H1 (cell line): ENCODE measurements around the gene CCDC30. TPM values are rescaled to one million over a fixed set of nuclear protein-coding genes. Genes with fewer than 3 reads are reported as not detected.

Source experiments
- CTCF ChIA-PET: fragments of 300-600 bp; sonication (Branson Sonifier 250); formaldehyde crosslinking; loops from one replicate; lab custom pipeline; 2021; ENCODE audit not compliant: partially characterized antibody; lab: Charles Lee
- POLR2A ChIA-PET: fragments of 300-600 bp; sonication (Branson Sonifier 250); formaldehyde crosslinking; loops from one replicate; lab custom pipeline; 2021; ENCODE audit warnings: inconsistent platforms; ENCODE audit not compliant: partially characterized antibody; lab: Charles Lee
- DNase-seq, 2 experiments: peaks; one replicate each; pipeline versions ENCODE4 v3.0.0 to v3.0.0-alpha.2; 2010 to 2022; ENCODE audit warnings: low spot score in 2 of 2, low read depth in 1 of 2, mixed read lengths in 1 of 2
- FAIRE-seq: peaks from 2 replicates; lab custom pipeline; 2011; peaks lifted over from hg19 to GRCh38; lab: Jason Lieb, UNC
- H2AFZ ChIP-seq: 2 replicates; pipeline ENCODE4 v1.8.1; 2012; ENCODE audit warnings: low read length, inconsistent platforms
- H2AK5ac ChIP-seq: 2 replicates; pipeline ENCODE4 v1.6.1; 2013; ENCODE audit warnings: low read depth, low read length
- H2BK120ac ChIP-seq: replicated peaks from 2 replicates; pipeline ENCODE3; 2013; ENCODE audit warnings: low read depth, low read length, inconsistent platforms
- H2BK12ac ChIP-seq: 2 replicates; pipeline ENCODE4 v1.6.1; 2013; ENCODE audit warnings: low read depth, low read length
- H2BK15ac ChIP-seq: 2 replicates; pipeline ENCODE4 v1.6.1; 2013; ENCODE audit warnings: low read length
- H2BK20ac ChIP-seq: 2 replicates; pipeline ENCODE4 v1.6.1; 2013; ENCODE audit warnings: low read length
- H2BK5ac ChIP-seq: 2 replicates; pipeline ENCODE4 v1.6.1; 2013; ENCODE audit warnings: low read depth, low read length
- H3K14ac ChIP-seq: 2 replicates; pipeline ENCODE4 v1.6.1; 2013; ENCODE audit warnings: inconsistent platforms; ENCODE audit not compliant: insufficient read length
- H3K18ac ChIP-seq: 2 replicates; pipeline ENCODE4 v1.6.1; 2013; ENCODE audit warnings: low read length; ENCODE audit errors: extremely low read depth
- H3K23ac ChIP-seq: 2 replicates; pipeline ENCODE4 v1.6.1; 2013; ENCODE audit warnings: inconsistent platforms; ENCODE audit not compliant: insufficient read length
- H3K23me2 ChIP-seq: 2 replicates; pipeline ENCODE4 v1.6.1; 2013; ENCODE audit warnings: low read depth, low read length
- H3K27ac ChIP-seq: 2 replicates; pipeline ENCODE4 v1.6.1; 2011; ENCODE audit warnings: low read depth, low read length, inconsistent platforms
- H3K27me3 ChIP-seq, 4 experiments: replicated peaks in 1 of 4; 1 replicate in 1 of 4; 2 replicates in 3 of 4; pipeline versions ENCODE4 v1.6.1 to v1.8.1; 2011 to 2013; ENCODE audit warnings: low read length in 3 of 4, mild to moderate bottlenecking in 3 of 4, inconsistent platforms in 2 of 4, mixed read lengths in 2 of 4, moderate library complexity in 1 of 4; ENCODE audit not compliant: control insufficient read depth in 3 of 4, insufficient read depth in 3 of 4; ENCODE audit errors: extremely low read depth in 1 of 4
- H3K36me3 ChIP-seq, 4 experiments: 2 replicates each; pipeline versions ENCODE4 v1.6.1 to v1.8.1; 2011 to 2013; ENCODE audit warnings: mild to moderate bottlenecking in 4 of 4, low read length in 3 of 4, moderate library complexity in 2 of 4, control low read depth in 1 of 4, inconsistent platforms in 1 of 4; ENCODE audit not compliant: insufficient read depth in 4 of 4, control insufficient read depth in 2 of 4
- H3K4ac ChIP-seq: replicated peaks from 2 replicates; pipeline ENCODE3; 2013; ENCODE audit warnings: low read length, low read depth, mixed read lengths, inconsistent platforms; ENCODE audit not compliant: insufficient read length
- H3K4me1 ChIP-seq, 4 experiments: replicated peaks in 1 of 4; 1 replicate in 1 of 4; 2 replicates in 3 of 4; pipeline versions ENCODE4 v1.6.1 to v1.8.1; 2011 to 2013; ENCODE audit warnings: low read length in 3 of 4, inconsistent platforms in 2 of 4, mixed read lengths in 1 of 4; ENCODE audit not compliant: insufficient read depth in 4 of 4, control insufficient read depth in 3 of 4
- H3K4me2 ChIP-seq, 2 experiments: 2 replicates each; pipeline versions ENCODE4 v1.6.1 to v1.8.1; 2011 to 2013; ENCODE audit warnings: low read depth in 2 of 2, low read length in 2 of 2, control low read depth in 1 of 2, inconsistent platforms in 1 of 2, mild to moderate bottlenecking in 1 of 2; ENCODE audit not compliant: insufficient read depth in 1 of 2
- H3K4me3 ChIP-seq, 4 experiments: fragments of 200-600, 300-600 bp in 1 of 4; sonication (generic), shearing (Covaris generic), sonication (Bioruptor Twin) in 1 of 4; 2 replicates each; pipeline versions ENCODE4 v1.5.1 to v1.8.1; 2011 to 2016; ENCODE audit warnings: low read length in 4 of 4, low read depth in 3 of 4, control low read depth in 2 of 4, inconsistent platforms in 2 of 4, mild to moderate bottlenecking in 2 of 4, mixed read lengths in 1 of 4, moderate library complexity in 1 of 4; ENCODE audit not compliant: insufficient read depth in 2 of 4; ENCODE audit errors: extremely low read depth in 1 of 4
- H3K56ac ChIP-seq: replicated peaks from 2 replicates; pipeline ENCODE3; 2013; ENCODE audit warnings: low read depth, mild to moderate bottlenecking, mixed read lengths, low read length, inconsistent platforms; ENCODE audit not compliant: insufficient read length
- H3K79me1 ChIP-seq: 2 replicates; pipeline ENCODE4 v1.6.1; 2013; ENCODE audit warnings: low read depth, low read length, control low read depth
- H3K79me2 ChIP-seq, 2 experiments: 2 replicates each; pipeline versions ENCODE4 v1.6.1 to v1.8.1; 2012 to 2013; ENCODE audit warnings: low read length in 2 of 2, mild to moderate bottlenecking in 2 of 2, inconsistent platforms in 1 of 2; ENCODE audit not compliant: insufficient read depth in 2 of 2, control insufficient read depth in 1 of 2
- H3K9ac ChIP-seq, 4 experiments: replicated peaks in 1 of 4; 1 replicate in 1 of 4; 2 replicates in 3 of 4; pipeline versions ENCODE4 v1.6.1 to v1.8.1; 2011 to 2013; ENCODE audit warnings: low read depth in 3 of 4, low read length in 3 of 4, control low read depth in 2 of 4, mild to moderate bottlenecking in 2 of 4, moderate library complexity in 2 of 4, inconsistent platforms in 1 of 4; ENCODE audit errors: extremely low read depth in 1 of 4
- H3K9me3 ChIP-seq, 2 experiments: 2 replicates each; pipeline versions ENCODE4 v1.6.1 to v1.8.1; 2012 to 2013; ENCODE audit warnings: mild to moderate bottlenecking in 2 of 2, moderate library complexity in 2 of 2, control low read depth in 1 of 2, inconsistent platforms in 1 of 2, low read depth in 1 of 2, low read length in 1 of 2, mixed read lengths in 1 of 2; ENCODE audit not compliant: insufficient read depth in 2 of 2
- H4K20me1 ChIP-seq, 2 experiments: replicated peaks in 1 of 2; 2 replicates each; pipeline versions ENCODE3 to v1.8.1; 2011 to 2013; ENCODE audit warnings: inconsistent platforms in 2 of 2, low read length in 2 of 2, mild to moderate bottlenecking in 1 of 2; ENCODE audit not compliant: insufficient read depth in 2 of 2, control insufficient read depth in 1 of 2
- H4K5ac ChIP-seq: 2 replicates; pipeline ENCODE4 v1.6.1; 2013; ENCODE audit warnings: low read length, low read depth, mixed read lengths, inconsistent platforms; ENCODE audit not compliant: insufficient read length
- H4K8ac ChIP-seq: 2 replicates; pipeline ENCODE4 v1.8.0; 2013; ENCODE audit warnings: mild to moderate bottlenecking, moderate library complexity, low read length, inconsistent platforms; ENCODE audit not compliant: insufficient read depth; ENCODE audit errors: extremely low read depth
- H4K91ac ChIP-seq: replicated peaks from 2 replicates; pipeline ENCODE3; 2013; ENCODE audit warnings: low read length, mixed read lengths, inconsistent platforms; ENCODE audit not compliant: insufficient read length
- ATF2 ChIP-seq: IDR thresholded peaks from 2 replicates; pipeline ENCODE4 v1.6.1; 2012; ENCODE audit warnings: low read length, inconsistent platforms
- MAX ChIP-seq: IDR thresholded peaks from 2 replicates; pipeline ENCODE4 v1.6.1; 2012; ENCODE audit warnings: inconsistent platforms
- NANOG ChIP-seq: IDR thresholded peaks from 2 replicates; pipeline ENCODE4 v1.6.1; 2011; ENCODE audit warnings: low read length, low read depth, mild to moderate bottlenecking, inconsistent platforms; ENCODE audit not compliant: insufficient read depth, poor library complexity, severe bottlenecking
- NRF1 ChIP-seq: IDR thresholded peaks from 2 replicates; pipeline ENCODE4 v1.6.1; 2011; ENCODE audit warnings: mild to moderate bottlenecking, low read depth, low read length, improper control_type of control experiment
- POLR2AphosphoS5 ChIP-seq: IDR thresholded peaks from 2 replicates; pipeline ENCODE4 v1.6.1; 2011; ENCODE audit warnings: low read depth, low read length
- RBBP5 ChIP-seq: IDR thresholded peaks from 2 replicates; pipeline ENCODE4 v1.7.1; 2012; ENCODE audit warnings: low read depth, mild to moderate bottlenecking, inconsistent platforms, low read length, moderate library complexity, borderline replicate concordance
- SIN3A ChIP-seq, 2 experiments: IDR thresholded peaks in 1 of 2; conservative IDR thresholded peaks in 1 of 2; 2 replicates each; pipeline ENCODE4 v1.6.1; 2011 to 2012; ENCODE audit warnings: low read length in 2 of 2, improper control_type of control experiment in 1 of 2, low read depth in 1 of 2, mild to moderate bottlenecking in 1 of 2
- SUZ12 ChIP-seq: fragments of 200-600 bp; sonication (generic); IDR thresholded peaks from 2 replicates; pipeline ENCODE4 v1.6.1; 2012; ENCODE audit warnings: mild to moderate bottlenecking, inconsistent platforms, low read length, moderate library complexity, mixed read lengths
- WGBS, 2 experiments: shearing (Covaris generic) in 1 of 2; methylation state at CpG; one replicate each; pipeline versions ENCODE4 v1.1.6 to v1.1.7; 2013 to 2015; ENCODE audit warnings: low lambda C conversion rate in 2 of 2, mixed read lengths in 2 of 2, inconsistent platforms in 1 of 2, low coverage in 1 of 2, missing lambda C conversion rate in 1 of 2; ENCODE audit not compliant: insufficient replicate concordance in 2 of 2, insufficient coverage in 1 of 2, insufficient read length in 1 of 2; ENCODE audit errors: extremely low coverage in 1 of 2, missing lambda C conversion rate in 1 of 2; 5-methylcytosine and 5-hydroxymethylcytosine counted together
- polyA plus RNA-seq, 7 experiments: library from polyadenylated mRNA; depleted of rRNA in 3 of 7; stranded (reverse) in 5 of 7; unstranded in 2 of 7; fragments of >200 nt in 5 of 7; fragments of 200-250 nt in 2 of 7; gene quantifications; 1 replicate in 5 of 7; 2 replicates in 1 of 7; 4 replicates in 1 of 7; pipeline versions ENCODE4 v1.2.1 to v1.2.3, GENCODE V29; 2011 to 2013; ENCODE audit warnings: missing spikeins in 2 of 7, mixed read lengths in 2 of 7
- total RNA-seq: library from RNA; stranded (reverse); fragmentation: NEBNext Ultra II Directional; extraction: Animal tissue kit (Norgen Biotek cat#: 25700); gene quantifications from 2 replicates; pipeline ENCODE4 v1.2.1, GENCODE V29; 2021

The CCDC30 gene
- total and polyA plus RNA-seq, 2 of the 8 experiments (the other 6 are each of a cell fraction or from before 2014, with no cell fraction given), result 0.60 to 1.8 TPM

- FAIRE-seq, result no peak
- WGBS, 2 experiments, result 100% methylated on average over 1 of the region's 1 CpG; no CpG with 5 or more reads in 1 of the 2 experiments
- H4K20me1 ChIP-seq, result no peaks in the 10 kb centered on the region
Measured at GRCh38 chr1:42557230-42557851, 94.3 kb downstream of the CCDC30 start.

More at GRCh38 chr1:42557230-42557851, 94.3 kb downstream of the CCDC30 start:
- no peak overlapping the region for H4K8ac ChIP-seq
- H3K4me1 ChIP-seq, result peaks cover 0 to 5% (median 1%) of the 10 kb centered on the region in 4 experiments; a peak in 2 of 7 replicates
- H4K5ac ChIP-seq, result no peak overlapping the region
- H2BK15ac ChIP-seq, result no peak overlapping the region
- no peak for DNase-seq
- TF ChIP-seq ATF2 (no peak), SIN3A (conservative IDR thresholded peaks at IDR 0.05 in 1 of 2, IDR thresholded peaks at IDR 0.05 in 1 of 2; ENCODE audit: low read depth in 1 of 2, low read length in 2 of 2) (no peak), RBBP5 (no peak), NANOG (no peak), SUZ12 (no peak), NRF1 (no peak), POLR2AphosphoS5 (no peak), MAX (no peak)
- no peaks in the 10 kb centered on the region for H3K36me3 ChIP-seq
- H3K4me2 ChIP-seq, result no peak overlapping the region
- H2AFZ ChIP-seq, result no peak overlapping the region
- no peak overlapping the region for H3K18ac ChIP-seq
- POLR2A ChIA-PET, result no interaction called here
- H3K23ac ChIP-seq, result no peak overlapping the region
- H2BK12ac ChIP-seq, result no peak overlapping the region
- H2BK20ac ChIP-seq, result no peak overlapping the region
- H3K79me1 ChIP-seq, result no peaks in the 10 kb centered on the region
- H3K4ac ChIP-seq, result no peak overlapping the region
- no peaks in the 10 kb centered on the region for H3K27me3 ChIP-seq
- no peak overlapping the region for H3K27ac ChIP-seq
- CTCF ChIA-PET, result no interaction called here
- no peaks in the 10 kb centered on the region for H3K23me2 ChIP-seq
- H3K4me3 ChIP-seq, result no peak overlapping the region
- no peak overlapping the region for H3K56ac ChIP-seq
- H3K14ac ChIP-seq, result no peak overlapping the region
- no peak overlapping the region for H2AK5ac ChIP-seq
- no peaks in the 10 kb centered on the region for H3K9me3 ChIP-seq
- H3K9ac ChIP-seq, result no peak overlapping the region
- no peak overlapping the region for H2BK120ac ChIP-seq
- no peaks in the 10 kb centered on the region for H3K79me2 ChIP-seq
- H2BK5ac ChIP-seq, result no peak overlapping the region
- H4K91ac ChIP-seq, result no peak overlapping the region
